Fibroblast of pulmonary artery (primary cell): ENCODE data around the gene MYBPHL.

Source experiments
- DNase-seq: peaks from one replicate; pipeline ENCODE4 v3.0.0-alpha.2; 2010; ENCODE audit warnings: low read depth
- H3K4me3 ChIP-seq: replicated peaks from 2 replicates; pipeline ENCODE4 v1.5.1; 2011; ENCODE audit warnings: low read depth, mild to moderate bottlenecking, control low read depth, low read length, moderate library complexity
- TF ChIP-seq, protein P1 (sequence below): IDR thresholded peaks from 2 replicates; pipeline ENCODE4 v1.5.1; 2011; ENCODE audit warnings: mild to moderate bottlenecking, control low read depth, low read length, inconsistent platforms; ENCODE audit errors: missing control alignments

The MYBPHL gene

GRCh38 chr1:109319114-109319513 is 12.3 kb upstream of the MYBPHL start:
- TF ChIP-seq, protein P1, sequence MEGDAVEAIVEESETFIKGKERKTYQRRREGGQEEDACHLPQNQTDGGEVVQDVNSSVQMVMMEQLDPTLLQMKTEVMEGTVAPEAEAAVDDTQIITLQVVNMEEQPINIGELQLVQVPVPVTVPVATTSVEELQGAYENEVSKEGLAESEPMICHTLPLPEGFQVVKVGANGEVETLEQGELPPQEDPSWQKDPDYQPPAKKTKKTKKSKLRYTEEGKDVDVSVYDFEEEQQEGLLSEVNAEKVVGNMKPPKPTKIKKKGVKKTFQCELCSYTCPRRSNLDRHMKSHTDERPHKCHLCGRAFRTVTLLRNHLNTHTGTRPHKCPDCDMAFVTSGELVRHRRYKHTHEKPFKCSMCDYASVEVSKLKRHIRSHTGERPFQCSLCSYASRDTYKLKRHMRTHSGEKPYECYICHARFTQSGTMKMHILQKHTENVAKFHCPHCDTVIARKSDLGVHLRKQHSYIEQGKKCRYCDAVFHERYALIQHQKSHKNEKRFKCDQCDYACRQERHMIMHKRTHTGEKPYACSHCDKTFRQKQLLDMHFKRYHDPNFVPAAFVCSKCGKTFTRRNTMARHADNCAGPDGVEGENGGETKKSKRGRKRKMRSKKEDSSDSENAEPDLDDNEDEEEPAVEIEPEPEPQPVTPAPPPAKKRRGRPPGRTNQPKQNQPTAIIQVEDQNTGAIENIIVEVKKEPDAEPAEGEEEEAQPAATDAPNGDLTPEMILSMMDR = no peak
- DNase-seq = no peak
- no peak overlapping the region for H3K4me3 ChIP-seq

DNA sequence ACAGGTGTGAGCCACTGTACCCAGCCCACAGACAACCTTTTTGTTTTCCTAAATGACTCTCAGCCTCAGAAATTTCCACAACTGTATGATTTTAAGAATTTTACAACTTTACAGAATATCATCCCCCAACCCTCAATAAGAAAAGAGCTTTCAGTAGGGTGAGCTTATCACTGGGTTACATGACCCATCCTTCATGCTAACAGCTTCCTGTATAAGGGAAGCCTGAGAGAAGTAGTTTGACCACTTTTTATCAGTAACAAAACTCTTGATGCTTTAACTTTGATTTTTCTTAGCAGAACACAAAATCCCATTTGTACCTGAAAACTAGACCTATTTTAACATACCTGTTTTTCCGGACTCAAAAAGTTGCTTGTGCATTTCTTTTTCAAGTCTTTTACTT is 9.7 kb upstream of the MYBPHL start:
- no peak for DNase-seq
- TF ChIP-seq, protein P1 = no peak
- no peak overlapping the region for H3K4me3 ChIP-seq

- DNase-seq = no peak
- TF ChIP-seq, protein P1 = no peak
- H3K4me3 ChIP-seq = no peak overlapping the region
Observed at GRCh38 chr1:109315288-109315687, 8.5 kb upstream of the MYBPHL start.

DNA sequence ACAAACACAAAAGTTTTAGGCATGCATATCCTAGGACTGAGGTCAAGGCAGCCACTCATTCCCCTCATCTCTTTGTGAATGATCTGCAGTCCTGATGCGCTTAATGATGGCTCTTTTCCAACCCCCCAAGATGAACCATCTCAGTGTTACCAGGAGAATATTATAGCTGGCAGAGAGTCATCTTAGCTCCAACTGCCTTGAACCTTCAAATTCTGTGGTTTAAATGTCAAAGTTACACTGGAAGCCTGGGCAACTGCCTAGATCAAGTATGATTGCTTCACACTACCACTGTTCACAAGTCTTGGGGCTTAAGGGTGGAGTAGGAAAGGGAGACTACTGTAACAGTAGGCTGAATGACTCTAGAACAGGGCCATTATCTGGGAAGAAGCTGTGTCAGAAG is 8.0 kb upstream of the MYBPHL start:
- H3K4me3 ChIP-seq = no peak overlapping the region
- TF ChIP-seq, protein P1 = no peak
- no peak for DNase-seq

DNA sequence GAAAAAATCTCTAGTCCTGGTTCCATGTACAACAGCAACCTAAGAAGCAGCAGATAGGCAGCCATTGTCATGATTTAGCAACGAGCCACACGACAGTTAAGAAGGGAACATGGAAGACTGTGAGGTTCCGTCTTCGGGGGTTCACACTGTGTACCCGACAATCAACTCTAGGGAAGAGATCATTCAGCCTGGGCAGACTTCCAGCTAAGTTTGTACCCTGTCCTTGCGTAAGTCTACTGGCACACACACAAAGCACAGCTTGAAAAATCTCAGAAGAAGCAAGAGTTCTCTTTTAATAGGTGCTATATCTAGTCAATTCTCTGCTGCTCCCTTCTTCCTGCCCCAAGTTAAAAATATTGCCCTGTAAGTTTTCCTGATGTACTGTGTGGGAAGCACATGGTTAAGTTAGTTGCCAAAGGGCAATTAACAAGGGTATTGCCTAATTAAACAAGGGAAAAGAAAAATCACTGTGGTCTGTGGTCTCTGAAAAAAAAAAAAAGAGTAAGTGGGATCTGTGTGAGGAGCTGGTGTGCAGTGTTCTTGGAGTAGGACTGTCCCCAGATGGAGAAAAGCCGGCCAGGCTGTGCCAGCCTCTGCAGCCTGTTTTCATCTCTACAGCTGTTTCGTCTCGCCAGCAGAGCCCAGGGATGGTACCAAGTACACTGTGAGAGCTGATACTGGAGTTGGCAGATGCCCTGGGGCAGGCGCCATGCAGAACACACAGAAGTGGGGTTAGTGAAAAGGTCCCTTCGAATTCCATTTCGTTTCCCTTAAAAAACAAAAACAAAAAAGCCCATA is 6.4 kb upstream of the MYBPHL start:
- no peak overlapping the region for H3K4me3 ChIP-seq
- DNase-seq = peak; percentile 35
- TF ChIP-seq, protein P1 = no peak

DNA sequence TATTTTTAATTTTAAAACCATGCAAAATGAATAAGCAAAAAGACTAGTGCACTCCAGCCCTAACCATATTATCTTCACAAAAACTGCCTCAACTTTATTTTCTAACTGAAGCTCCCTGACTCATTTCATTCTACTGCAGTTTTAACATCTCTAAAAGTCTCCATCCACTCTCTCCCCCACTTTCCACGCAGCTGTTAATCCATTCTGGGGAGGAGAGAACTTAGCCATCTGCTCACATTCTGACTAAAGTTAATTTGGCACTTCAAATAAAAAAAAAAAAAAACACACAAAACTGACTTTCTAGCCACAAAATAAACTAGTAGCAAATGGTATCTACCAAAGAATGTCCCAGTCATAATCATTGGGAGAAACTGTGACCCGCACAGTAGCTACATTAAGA is 5.4 kb upstream of the MYBPHL start:
- no peak overlapping the region for H3K4me3 ChIP-seq
- TF ChIP-seq, protein P1 = no peak
- DNase-seq = no peak

GRCh38 chr1:109309347-109309746 is 2.5 kb upstream of the MYBPHL start:
- TF ChIP-seq, protein P1 = no peak
- no peak overlapping the region for H3K4me3 ChIP-seq
- no peak for DNase-seq
